ENCODE results near the gene FAM170B. TPM values are rescaled to one million over a fixed set of nuclear protein-coding genes. Genes with fewer than 3 reads are reported as not detected.

Gene FAM170B
- total and polyA plus RNA-seq, 5 donors, result not detected

DNA sequence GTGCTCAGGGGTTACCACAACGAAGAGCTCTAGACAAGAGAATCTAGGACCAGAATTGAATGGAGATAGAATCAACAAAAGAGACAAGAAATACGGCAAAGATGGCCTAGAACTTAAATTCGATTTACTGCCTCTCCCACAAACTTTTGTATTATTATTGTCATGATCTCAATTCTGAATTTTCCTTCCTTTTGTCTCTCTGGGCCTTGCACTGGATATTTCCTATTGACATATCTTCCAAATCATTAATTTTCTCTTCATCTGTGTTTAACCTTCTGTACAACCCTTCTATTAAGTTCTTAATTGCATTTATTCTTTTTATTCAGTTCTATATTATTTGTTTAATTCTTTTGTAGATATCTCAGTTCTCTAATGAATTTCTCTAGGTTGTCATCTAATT is 46.9 kb downstream of the FAM170B start:
- no peak overlapping the region for H3K4me3 ChIP-seq (ENCODE audit: low read length)
- intact Hi-C loops (cut with DNase I), result no loop called here
- DNase-seq (no peak), ATAC-seq (no peak)
- no peak overlapping the region for H3K27ac ChIP-seq (ENCODE audit: low read length)
- peaks cover 23% of the 10 kb centered on the region for H3K4me1 ChIP-seq (ENCODE audit: control insufficient read depth, insufficient read depth, low read length)
- H3K27me3 ChIP-seq (ENCODE audit: control insufficient read depth, insufficient read depth), result no peaks in the 10 kb centered on the region
- WGBS, result 90% methylated on average over 3 of the region's 3 CpGs
- no peaks in the 10 kb centered on the region for H3K9me3 ChIP-seq (ENCODE audit: control insufficient read depth, low read length)

DNA sequence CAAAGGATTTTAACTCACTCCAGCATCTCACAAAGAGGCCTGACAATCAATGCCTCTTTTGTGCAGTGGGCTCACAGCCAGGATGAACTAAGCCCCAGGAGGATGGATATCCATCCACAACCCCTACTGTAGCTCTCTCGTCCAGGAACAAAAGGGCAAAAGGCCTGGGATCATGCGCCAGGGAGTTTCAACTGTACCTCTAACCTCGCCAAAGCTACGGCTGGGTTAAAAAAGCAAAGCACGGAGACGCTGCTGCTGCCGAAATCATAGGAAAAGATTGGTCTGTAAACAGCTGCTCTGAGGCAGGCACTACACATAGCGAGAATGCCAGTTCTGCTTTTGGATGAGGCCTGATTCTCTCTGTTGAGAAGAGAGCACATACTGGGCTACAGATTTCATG is 50.6 kb downstream of the FAM170B start:
- Histone ChIP-seq H3K27ac (ENCODE audit: low read length) (peak overlapping the region; percentile 72), H3K4me1 (ENCODE audit: control insufficient read depth, insufficient read depth, low read length) (peaks cover 15% of the 10 kb centered on the region), H3K9me3 (ENCODE audit: control insufficient read depth, low read length) (no peaks in the 10 kb centered on the region), H3K27me3 (ENCODE audit: control insufficient read depth, insufficient read depth) (no peaks in the 10 kb centered on the region), H3K4me3 (ENCODE audit: low read length) (no peak overlapping the region)
- DNase-seq, result peak; percentile 42 to 87 (median 75)
- ATAC-seq, result peak; percentile 57 to 85
- intact Hi-C loops (cut with DNase I), result no loop called here
- 32% methylated on average over 8 of the region's 8 CpGs for WGBS

- no peak overlapping the region for H3K4me3 ChIP-seq (ENCODE audit: low read length)
- peak in 2 of 3 donors; percentile 3 to 65 for DNase-seq
- H3K27me3 ChIP-seq (ENCODE audit: control insufficient read depth, insufficient read depth), result no peaks in the 10 kb centered on the region
- peaks cover 15% of the 10 kb centered on the region for H3K4me1 ChIP-seq (ENCODE audit: control insufficient read depth, insufficient read depth, low read length)
- no peaks in the 10 kb centered on the region for H3K9me3 ChIP-seq (ENCODE audit: control insufficient read depth, low read length)
- peak overlapping the region; percentile 72 for H3K27ac ChIP-seq (ENCODE audit: low read length)
- 93% methylated on average over 2 of the region's 2 CpGs for WGBS
- intact Hi-C loops (cut with DNase I), result no loop called here
- peak in 1 of 2 donors; percentile 10 for ATAC-seq
Measured at GRCh38 chr10:49082766-49083165, 51.1 kb downstream of the FAM170B start.

DNA sequence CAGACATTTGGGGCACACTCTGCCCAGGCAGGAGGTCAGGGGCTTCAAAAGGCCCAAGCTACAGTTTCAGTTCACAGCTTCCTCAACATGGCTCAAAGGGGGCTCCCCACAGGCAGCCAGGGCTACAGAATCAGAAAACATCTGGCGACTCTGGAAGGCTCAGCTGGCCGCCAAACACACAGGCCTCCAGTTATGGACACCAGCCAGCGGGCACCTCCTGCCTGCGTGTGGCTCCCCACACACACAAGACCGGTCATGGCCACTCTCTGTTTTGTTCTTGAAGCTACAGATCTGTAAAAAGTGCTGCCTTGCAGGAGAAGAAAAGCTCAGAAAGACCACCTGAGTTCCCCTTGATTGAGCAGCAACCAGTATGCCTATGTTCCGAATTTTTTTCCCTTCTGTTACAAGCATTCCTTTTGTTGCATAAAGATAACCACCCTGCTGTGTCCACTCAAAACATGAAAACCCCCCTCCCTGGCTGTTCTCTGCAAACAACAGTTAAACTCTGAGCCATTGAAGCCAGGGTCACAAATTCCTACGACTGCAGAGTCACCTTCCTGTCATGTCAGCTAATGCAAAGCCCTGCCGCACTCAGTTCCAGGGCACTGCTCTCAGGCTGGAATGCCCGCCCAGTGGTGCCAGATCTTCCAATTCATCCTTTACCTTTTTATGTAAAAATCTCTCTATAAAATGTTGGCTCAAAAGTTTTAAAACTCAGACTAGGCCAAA is 52.1 kb downstream of the FAM170B start:
- H3K4me1 ChIP-seq (ENCODE audit: control insufficient read depth, insufficient read depth, low read length), result peaks cover 19% of the 10 kb centered on the region
- intact Hi-C loops (cut with DNase I), result no loop called here

More for the DNA sequence above, 52.1 kb downstream of the FAM170B start:
- DNase-seq (peak; percentile 59 to 86 (median 81)), ATAC-seq (peak; percentile 40 to 67)
- H3K27me3 ChIP-seq (ENCODE audit: control insufficient read depth, insufficient read depth), result no peaks in the 10 kb centered on the region
- no peaks in the 10 kb centered on the region for H3K9me3 ChIP-seq (ENCODE audit: control insufficient read depth, low read length)
- WGBS, result 53% methylated on average over 9 of the region's 9 CpGs
- peak overlapping the region; percentile 13 for H3K27ac ChIP-seq (ENCODE audit: low read length)
- no peak overlapping the region for H3K4me3 ChIP-seq (ENCODE audit: low read length)

Other genes with a start within 250 kb of the FAM170B start
- not detected for gene LRRC18, start 194.2 kb downstream of the FAM170B start, total RNA-seq
- gene LRRC18, start 194.2 kb downstream of the FAM170B start, polyA plus RNA-seq, result not detected
- gene VSTM4, start 18.5 kb downstream of the FAM170B start, total RNA-seq, result 10 to 100 TPM; 20.3 to 23.8 (median 22.1) TPM
- gene VSTM4, start 18.5 kb downstream of the FAM170B start, polyA plus RNA-seq, result 9.9 TPM
- 10 to 100 TPM in 3 of 4 donors, 1 to 10 TPM in 1; 9.6 to 36.9 (median 24.2) TPM for gene TMEM273, start 54.4 kb upstream of the FAM170B start, total RNA-seq
- 23.6 TPM for gene TMEM273, start 54.4 kb upstream of the FAM170B start, polyA plus RNA-seq
- 10 to 100 TPM; 29.3 to 98.9 (median 73.2) TPM for gene C10orf71, start 165.1 kb upstream of the FAM170B start, total RNA-seq
- 27.8 TPM for gene C10orf71, start 165.1 kb upstream of the FAM170B start, polyA plus RNA-seq

Data from right cardiac atrium (tissue), 5 donors.